IMR-90 (cell line): ENCODE data around the gene RAB41.
"Not testable (repeated sequence)": the region's sequence is repeated elsewhere in the genome, so short reads cannot be mapped to it uniquely, and the experiment has no call there.

Experiments
- BHLHE40 ChIP-seq: fragments of 150-350 bp; IDR thresholded peaks from 2 replicates; pipeline ENCODE4 v1.6.1; 2016; ENCODE audit warnings: mild to moderate bottlenecking, low read depth, low read length
- CEBPB ChIP-seq: IDR thresholded peaks from 2 replicates; pipeline ENCODE4 v1.6.1; 2012; ENCODE audit warnings: low read depth, low read length, improper control_type of control experiment
- ELK1 ChIP-seq: fragments of 150-350 bp; IDR thresholded peaks from 2 replicates; pipeline ENCODE4 v1.6.1; 2016; ENCODE audit warnings: low read depth, mild to moderate bottlenecking, low read length, moderate library complexity, borderline replicate concordance
- FOS ChIP-seq: fragments of 150-350 bp; IDR thresholded peaks from 2 replicates; pipeline ENCODE4 v1.6.1; 2016; ENCODE audit warnings: low read depth, low read length
- MAFK ChIP-seq: IDR thresholded peaks from 2 replicates; pipeline ENCODE4 v1.6.1; 2012; ENCODE audit warnings: low read depth, low read length, improper control_type of control experiment
- MAZ ChIP-seq: IDR thresholded peaks from 2 replicates; pipeline ENCODE4 v1.6.1; 2012; ENCODE audit warnings: low read depth, mild to moderate bottlenecking, low read length, improper control_type of control experiment, moderate library complexity, borderline replicate concordance
- MXI1 ChIP-seq: IDR thresholded peaks from 2 replicates; pipeline ENCODE4 v1.6.1; 2012; ENCODE audit warnings: low read depth, mild to moderate bottlenecking, low read length, moderate library complexity, borderline replicate concordance
- NFE2L2 ChIP-seq: fragments of 150-350 bp; IDR thresholded peaks from 2 replicates; pipeline ENCODE4 v1.6.1; 2016; ENCODE audit warnings: low read depth, mild to moderate bottlenecking, low read length
- POLR2A ChIP-seq: IDR thresholded peaks from 2 replicates; pipeline ENCODE4 v1.6.1; 2012; ENCODE audit warnings: mild to moderate bottlenecking, low read depth, low read length
- RAD21 ChIP-seq: IDR thresholded peaks from 2 replicates; pipeline ENCODE4 v1.6.1; 2012; ENCODE audit warnings: low read length, improper control_type of control experiment
- RFX5 ChIP-seq: IDR thresholded peaks from 2 replicates; pipeline ENCODE4 v1.8.0; 2012; ENCODE audit warnings: low read depth, mild to moderate bottlenecking, low read length, moderate library complexity
- SMC3 ChIP-seq: fragments of 150-350 bp; IDR thresholded peaks from 2 replicates; pipeline ENCODE4 v1.6.1; 2016; ENCODE audit warnings: low read depth, mild to moderate bottlenecking, antibody characterized with exemption, low read length, moderate library complexity
- TF ChIP-seq, protein P1 (sequence below): conservative IDR thresholded peaks from 2 replicates; pipeline ENCODE4 v1.5.1; 2012; ENCODE audit warnings: mild to moderate bottlenecking, low read depth, low read length, improper control_type of control experiment

DNA sequence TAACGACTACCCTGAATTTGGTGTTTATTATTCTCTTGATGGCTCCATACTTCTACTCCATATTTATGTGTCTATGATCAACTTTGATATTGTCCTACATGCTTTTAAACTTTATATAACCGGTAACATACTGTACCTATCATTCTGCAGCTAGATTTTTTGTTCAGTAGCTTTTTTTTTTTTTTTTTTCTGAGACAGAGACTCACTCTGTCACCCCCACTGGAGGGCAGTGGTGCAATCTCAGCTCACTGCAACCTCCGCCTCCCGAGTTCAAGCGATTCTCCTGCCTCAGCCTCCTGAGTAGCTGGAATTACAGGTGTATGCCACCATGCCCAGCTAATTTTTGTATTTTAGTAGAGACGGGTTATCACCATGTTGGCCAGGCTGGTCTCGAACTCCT is 7.9 kb upstream of the RAB41 start:
- TF ChIP-seq, protein P1, sequence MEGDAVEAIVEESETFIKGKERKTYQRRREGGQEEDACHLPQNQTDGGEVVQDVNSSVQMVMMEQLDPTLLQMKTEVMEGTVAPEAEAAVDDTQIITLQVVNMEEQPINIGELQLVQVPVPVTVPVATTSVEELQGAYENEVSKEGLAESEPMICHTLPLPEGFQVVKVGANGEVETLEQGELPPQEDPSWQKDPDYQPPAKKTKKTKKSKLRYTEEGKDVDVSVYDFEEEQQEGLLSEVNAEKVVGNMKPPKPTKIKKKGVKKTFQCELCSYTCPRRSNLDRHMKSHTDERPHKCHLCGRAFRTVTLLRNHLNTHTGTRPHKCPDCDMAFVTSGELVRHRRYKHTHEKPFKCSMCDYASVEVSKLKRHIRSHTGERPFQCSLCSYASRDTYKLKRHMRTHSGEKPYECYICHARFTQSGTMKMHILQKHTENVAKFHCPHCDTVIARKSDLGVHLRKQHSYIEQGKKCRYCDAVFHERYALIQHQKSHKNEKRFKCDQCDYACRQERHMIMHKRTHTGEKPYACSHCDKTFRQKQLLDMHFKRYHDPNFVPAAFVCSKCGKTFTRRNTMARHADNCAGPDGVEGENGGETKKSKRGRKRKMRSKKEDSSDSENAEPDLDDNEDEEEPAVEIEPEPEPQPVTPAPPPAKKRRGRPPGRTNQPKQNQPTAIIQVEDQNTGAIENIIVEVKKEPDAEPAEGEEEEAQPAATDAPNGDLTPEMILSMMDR, result not testable (repeated sequence)
- not testable (repeated sequence) for TF ChIP-seq POLR2A, SMC3, MAZ, CEBPB, MXI1, RFX5, RAD21, NFE2L2, FOS, BHLHE40, ELK1, MAFK
